HG03571 (cell line): ENCODE results near the gene TTLL11.
"Not testable (repeated sequence)": the region's sequence is repeated elsewhere in the genome, so short reads cannot be mapped to it uniquely, and the experiment has no call there.

Experiments
- ATAC-seq: cut with Tn5 transposase; IDR thresholded peaks from one replicate; pipeline ENCODE4 v1.9.1; 2021; ENCODE audit not compliant: unreplicated experiment

Gene TTLL11

GRCh38 chr9:121981118-121981883 is 111.8 kb downstream of the TTLL11 start:
- no peak for ATAC-seq

GRCh38 chr9:121980665-121981064 is 112.4 kb downstream of the TTLL11 start:
- not testable (repeated sequence) for ATAC-seq

DNA sequence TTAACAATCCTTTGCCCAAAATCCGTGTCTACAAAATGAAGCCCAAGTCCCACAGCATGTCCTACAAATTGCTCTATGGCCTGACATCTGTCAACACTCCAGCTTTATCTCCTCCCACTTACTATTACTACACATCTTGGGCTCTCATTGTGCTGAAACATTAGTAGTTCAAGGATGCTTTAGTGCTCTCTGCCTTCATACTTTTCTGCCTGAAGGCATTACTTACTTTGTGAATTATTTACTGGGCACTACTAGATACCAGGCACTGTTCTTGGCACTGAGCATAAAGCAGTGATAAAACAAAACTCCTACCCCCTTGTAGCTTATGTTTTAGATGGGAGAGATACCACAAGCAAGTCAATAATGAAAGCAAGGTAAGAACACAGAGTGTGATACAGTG is 113.4 kb downstream of the TTLL11 start:
- ATAC-seq = no peak

DNA sequence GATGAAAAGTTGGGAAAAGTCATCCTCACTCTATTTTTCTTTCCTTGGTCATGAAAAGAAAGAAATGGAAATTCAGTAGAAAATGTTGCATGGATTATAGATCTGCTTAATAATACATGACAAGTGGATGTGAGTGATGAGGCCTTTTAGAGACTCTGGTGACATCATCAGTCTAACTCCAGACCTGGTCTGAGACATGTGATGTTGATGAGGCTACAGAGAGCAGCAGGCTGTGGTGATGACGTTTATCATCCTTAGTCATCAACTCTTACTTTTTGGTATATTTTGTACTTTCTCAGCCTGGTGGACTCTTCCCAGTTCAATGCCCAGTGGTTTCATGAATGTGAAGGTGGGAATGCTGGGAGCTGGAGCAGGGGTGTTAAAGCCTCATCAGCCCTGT is 116.4 kb downstream of the TTLL11 start:
- no peak for ATAC-seq

- no peak for ATAC-seq
These were observed 117.3 kb downstream of the TTLL11 start for GRCh38 chr9:121975801-121976277.

- ATAC-seq = no peak
These were observed 118.7 kb downstream of the TTLL11 start for GRCh38 chr9:121974421-121974820.

- peak; percentile 83 for ATAC-seq
These were observed 120.6 kb downstream of the TTLL11 start for GRCh38 chr9:121972501-121972981.

DNA sequence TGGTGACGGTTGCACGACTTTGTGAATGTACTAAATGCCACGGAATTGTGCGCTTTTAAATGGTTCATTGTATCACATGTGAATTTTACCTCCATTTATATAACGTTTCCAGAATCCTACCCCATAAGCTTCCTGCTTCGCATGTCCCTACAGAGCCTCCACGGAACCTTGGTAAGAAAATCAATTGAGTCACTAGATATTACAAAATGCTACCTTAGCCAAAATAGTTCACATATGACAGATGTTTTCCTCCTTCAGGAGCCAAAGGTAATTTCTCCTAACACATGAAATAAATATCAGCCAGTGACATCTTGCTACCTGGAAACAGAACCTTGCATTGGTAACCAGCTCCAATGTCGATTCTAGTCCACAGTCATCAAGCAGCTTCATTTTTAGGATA is 125.1 kb downstream of the TTLL11 start:
- no peak for ATAC-seq

DNA sequence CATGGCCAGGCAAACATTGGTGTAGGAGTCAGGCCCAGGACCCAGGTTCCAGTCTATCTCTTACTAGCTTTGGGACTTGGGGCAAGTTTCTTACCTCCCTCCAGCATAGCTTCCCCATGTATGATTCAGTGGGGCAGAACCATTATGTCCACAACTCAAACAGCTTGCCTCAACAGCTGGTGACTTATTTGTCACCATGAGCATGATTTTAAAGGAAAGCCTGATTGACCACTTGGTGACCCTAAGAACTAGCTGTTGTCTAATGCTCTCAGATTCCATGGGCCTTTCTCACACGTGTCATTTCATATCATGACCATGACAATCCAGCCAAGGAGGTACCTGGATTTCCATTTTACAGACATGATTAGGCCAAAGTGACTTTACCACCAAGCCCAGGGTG is 126.4 kb downstream of the TTLL11 start:
- ATAC-seq = no peak

DNA sequence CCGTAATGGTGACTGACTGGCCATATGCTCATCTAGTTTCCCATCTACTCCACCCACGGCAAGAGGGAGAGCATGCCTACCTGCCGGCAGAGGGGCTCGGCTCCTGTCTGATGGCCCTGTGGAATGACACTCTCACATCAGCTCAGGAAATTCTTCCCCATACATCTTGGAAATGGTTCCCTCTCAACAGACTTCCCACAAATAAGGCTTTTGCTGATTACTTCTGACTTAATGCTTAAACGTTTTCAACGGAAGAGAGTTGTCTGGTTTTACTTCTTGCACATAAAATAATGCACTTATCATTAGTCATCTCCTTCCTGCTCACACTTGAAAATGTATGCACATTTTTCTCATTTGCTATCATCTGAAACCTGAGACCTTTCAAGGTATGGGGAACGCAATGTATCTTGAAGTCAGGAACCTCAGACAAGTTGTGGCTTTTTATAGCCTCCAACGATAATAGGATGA is 129.5 kb downstream of the TTLL11 start:
- no peak for ATAC-seq

GRCh38 chr9:121962421-121962820 is 130.7 kb downstream of the TTLL11 start:
- ATAC-seq = no peak

DNA sequence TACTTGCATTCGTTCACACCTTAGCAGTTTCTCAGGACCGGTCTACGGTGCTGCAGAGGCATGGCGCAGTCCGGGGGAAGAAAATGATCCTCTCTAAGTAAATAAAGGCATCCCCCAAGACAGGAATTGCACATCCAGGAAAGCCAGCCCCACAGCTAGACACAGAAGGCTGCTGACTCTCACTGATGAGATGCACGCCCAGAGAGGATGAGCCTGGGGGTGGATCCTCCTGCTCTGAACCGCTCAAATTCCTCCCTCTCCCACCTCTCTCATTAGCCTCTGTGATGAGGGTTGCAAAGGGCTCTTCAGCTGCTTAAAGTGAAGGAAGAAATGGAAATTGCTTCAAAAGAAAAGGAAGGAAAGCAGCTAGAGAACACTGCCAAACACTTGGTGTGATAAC is 132.4 kb downstream of the TTLL11 start:
- ATAC-seq = no peak

DNA sequence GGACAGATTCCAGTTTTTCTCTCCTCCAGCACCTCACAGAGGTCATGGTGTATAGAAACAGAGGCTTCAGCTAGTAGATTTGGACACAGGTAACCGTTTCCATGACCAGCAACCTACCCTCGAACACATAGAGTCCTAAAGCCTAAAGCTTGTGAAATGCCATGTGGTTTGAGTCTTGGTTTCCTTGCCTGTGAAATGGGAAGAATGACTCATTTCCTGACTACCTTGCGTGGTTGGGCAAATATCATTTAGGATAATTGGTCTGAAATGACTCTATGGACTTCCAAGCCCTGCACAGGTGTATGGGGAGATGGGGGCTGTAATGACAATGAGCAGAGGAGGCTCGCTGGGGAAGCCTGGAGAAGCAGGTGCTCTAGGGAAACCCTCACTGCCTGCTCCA is 134.6 kb downstream of the TTLL11 start:
- ATAC-seq = no peak

- ATAC-seq = no peak
These were observed 136.3 kb downstream of the TTLL11 start for GRCh38 chr9:121956808-121957207.

DNA sequence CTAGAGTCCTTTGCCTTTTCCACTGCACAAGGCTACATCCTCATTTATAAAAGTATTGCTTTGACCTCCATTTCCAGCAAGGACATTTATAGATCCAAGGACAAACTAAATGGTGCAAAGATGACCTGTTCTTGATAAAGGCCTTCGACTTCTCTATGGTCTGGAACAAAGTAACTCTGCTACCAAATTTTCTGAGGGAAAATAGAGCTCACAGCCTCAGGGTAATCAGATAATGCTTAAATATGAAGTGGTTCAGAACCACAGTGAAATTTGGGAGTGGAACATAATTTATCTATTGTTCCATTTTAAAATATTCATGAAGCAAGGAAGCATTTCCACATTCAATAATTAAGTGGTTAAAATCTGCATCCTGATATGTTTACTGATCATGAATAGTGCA is 137.5 kb downstream of the TTLL11 start:
- ATAC-seq = no peak

DNA sequence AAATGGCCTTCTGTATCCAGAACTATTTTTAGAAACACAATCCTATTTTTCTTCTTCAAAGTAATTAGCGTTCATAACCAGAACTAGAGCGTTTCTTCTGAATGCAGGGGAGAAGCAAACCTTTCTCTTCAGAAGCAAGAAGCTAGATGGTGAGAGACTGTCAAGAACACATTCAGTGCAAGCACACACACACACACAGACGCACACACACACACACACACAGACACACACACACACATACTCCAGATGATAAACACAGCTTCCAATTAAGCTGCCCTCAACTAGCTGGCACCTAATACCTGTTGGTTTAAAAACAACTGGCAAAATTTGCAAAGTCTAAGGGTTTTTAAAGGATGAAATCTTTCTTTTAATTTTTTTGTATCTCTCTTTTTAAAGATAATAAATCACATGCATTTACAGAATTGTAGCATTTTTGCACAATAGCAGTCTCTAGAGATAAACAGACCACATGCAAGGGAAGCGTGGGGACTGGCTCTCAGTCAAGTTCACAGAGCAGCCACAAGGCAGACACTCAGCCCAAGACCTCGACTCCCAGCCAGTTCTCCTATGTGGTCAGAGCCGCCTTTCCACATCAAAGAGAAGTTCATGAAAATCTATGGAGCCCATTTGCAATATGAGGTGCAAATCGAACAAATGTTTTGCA is 138.5 kb downstream of the TTLL11 start:
- no peak for ATAC-seq

DNA sequence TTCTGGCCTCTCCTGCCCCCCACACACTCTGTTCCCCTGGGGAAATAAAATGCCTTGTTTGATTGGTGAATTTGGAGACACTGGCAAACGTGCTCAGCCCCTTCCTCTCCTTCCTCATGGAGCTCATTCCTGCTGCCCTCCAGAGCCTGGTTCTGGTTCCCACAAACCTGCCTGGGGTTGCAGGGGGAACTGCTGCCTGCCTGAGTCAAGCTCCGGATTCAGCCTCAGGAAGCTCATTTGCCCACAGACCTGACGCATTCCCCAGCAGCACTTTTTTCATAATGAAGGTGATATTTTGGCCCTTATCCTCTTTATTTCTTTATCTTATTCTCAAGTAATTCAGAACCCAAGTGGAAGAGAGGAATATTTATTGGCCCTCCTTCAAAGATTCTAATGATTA is 140.5 kb downstream of the TTLL11 start:
- ATAC-seq = no peak

- ATAC-seq = no peak
These were observed 142.2 kb downstream of the TTLL11 start for GRCh38 chr9:121950866-121951265.

DNA sequence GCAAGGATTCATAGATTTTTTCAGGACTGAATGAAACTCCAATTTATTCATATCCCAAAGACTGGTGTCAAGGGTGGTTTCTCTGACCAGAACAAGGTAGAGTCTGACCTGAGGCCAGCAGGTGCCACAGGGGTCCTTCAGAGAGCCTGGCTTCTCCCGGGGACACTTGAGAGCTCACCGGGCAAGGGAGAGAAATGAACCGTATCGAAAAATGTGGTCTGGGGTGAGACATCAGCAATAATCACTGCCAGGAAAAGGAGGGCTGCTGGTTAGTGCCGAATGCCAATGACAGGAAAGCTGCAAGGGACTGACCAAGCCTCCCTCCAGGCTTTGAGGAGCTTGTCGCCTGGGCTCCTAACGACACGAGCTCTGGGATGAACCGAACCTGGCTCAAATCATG is 142.7 kb downstream of the TTLL11 start:
- ATAC-seq = no peak

GRCh38 chr9:121949766-121950165 is 143.3 kb downstream of the TTLL11 start:
- no peak for ATAC-seq

GRCh38 chr9:121949364-121949763 is 143.7 kb downstream of the TTLL11 start:
- ATAC-seq = no peak

- no peak for ATAC-seq
These were observed 145.3 kb downstream of the TTLL11 start for GRCh38 chr9:121947775-121948174.
